ENCODE results near the gene TEDC2.

GRCh38 chr16:2450975-2451381, 8.9 kb upstream of the TEDC2 start:
- no peak for TF ChIP-seq HDAC6 (IDR thresholded peaks at IDR 0.05; ENCODE audit: low read depth, low read length)
- no peak for TF ChIP-seq TAL1 (IDR thresholded peaks at IDR 0.05)
- TF ChIP-seq FOXA3 (CRISPR knock-in tag; conservative IDR thresholded peaks at IDR 0.05 in 1 of 2, IDR thresholded peaks at IDR 0.05 in 1 of 2) = no peak
- no peak for TF ChIP-seq ZSCAN32 (CRISPR knock-in tag; IDR thresholded peaks at IDR 0.05)
- TF ChIP-seq MEIS2 (IDR thresholded peaks at IDR 0.05; ENCODE audit: partially characterized antibody) = no peak
- TF ChIP-seq KAT7 (CRISPR knock-in tag; IDR thresholded peaks at IDR 0.05; ENCODE audit: borderline replicate concordance) = no peak
- no peak for TF ChIP-seq YY1 (IDR thresholded peaks at IDR 0.05; ENCODE audit: borderline replicate concordance in 1 of 3, control insufficient read depth in 1 of 3, extremely low read depth in 1 of 3, insufficient read depth in 3 of 3, insufficient read length in 1 of 3, insufficient replicate concordance in 2 of 3, low read depth in 1 of 3, low read length in 2 of 3)
- TF ChIP-seq TBL1XR1 (IDR thresholded peaks at IDR 0.05; ENCODE audit: low read length in 2 of 2) = no peak
- TF ChIP-seq MAZ (CRISPR knock-in tag; conservative IDR thresholded peaks at IDR 0.05 in 1 of 2, IDR thresholded peaks at IDR 0.05 in 1 of 2) = no peak
- no peak for TF ChIP-seq TAF1 (IDR thresholded peaks at IDR 0.05; ENCODE audit: control insufficient read depth, extremely low read depth, insufficient read depth, low read length, severe bottlenecking)
- no peak for TF ChIP-seq MEF2D (tag; conservative IDR thresholded peaks at IDR 0.05; ENCODE audit: low read depth)
- TF ChIP-seq ETV5 (CRISPR knock-in tag; IDR thresholded peaks at IDR 0.05; ENCODE audit: low read depth) = no peak
- TF ChIP-seq CTCF (IDR thresholded peaks at IDR 0.05 in 2 of 3, conservative IDR thresholded peaks at IDR 0.05 in 1 of 3; ENCODE audit: insufficient read depth in 2 of 3, low read depth in 1 of 3, low read length in 3 of 3) = no peak
- no peak for TF ChIP-seq FOXO4 (CRISPR knock-in tag; IDR thresholded peaks at IDR 0.05)

Data from K562 (cell line).